ENCODE data around the gene FAM13A. TPM values are rescaled to one million over a fixed set of nuclear protein-coding genes. Genes with fewer than 3 reads are reported as not detected.

The FAM13A gene
- total RNA-seq, 3 donors from 2014 or later: 55.7 to 170 (median 118) TPM

GRCh38 chr4:88810325-88810724, 246.7 kb downstream of the FAM13A start:
- Histone ChIP-seq H3K4me1 (no peaks in the 10 kb centered on the region), H3K27ac (peak overlapping the region in 1 of 2 donors; percentile 15), H3K27me3 (no peaks in the 10 kb centered on the region), H3K9me3 (no peaks in the 10 kb centered on the region), H3K4me3 (no peak overlapping the region), H3K36me3 (no peaks in the 10 kb centered on the region)
- DNase-seq (ENCODE audit: low spot score in 2 of 2): no peak
- intact Hi-C loops (cut with DNase I; ENCODE audit: low total_unique reads): no loop called here
- TF ChIP-seq POLR2A (IDR thresholded peaks at IDR 0.05) (no peak), POLR2AphosphoS5 (IDR thresholded peaks at IDR 0.05) (no peak), CTCF (IDR thresholded peaks at IDR 0.05) (no peak)

GRCh38 chr4:88809576-88810219, 247.3 kb downstream of the FAM13A start:
- Histone ChIP-seq H3K27me3 (no peaks in the 10 kb centered on the region), H3K4me3 (peak overlapping the region in 1 of 3 donors; percentile 1), H3K36me3 (no peaks in the 10 kb centered on the region), H3K4me1 (no peaks in the 10 kb centered on the region), H3K27ac (peak overlapping the region in 1 of 2 donors; percentile 15), H3K9me3 (no peaks in the 10 kb centered on the region)
- no peak for DNase-seq (ENCODE audit: low spot score in 2 of 2)
- intact Hi-C loops (cut with DNase I; ENCODE audit: low total_unique reads): no loop called here
- TF ChIP-seq POLR2AphosphoS5 (IDR thresholded peaks at IDR 0.05) (no peak), POLR2A (IDR thresholded peaks at IDR 0.05) (no peak), CTCF (IDR thresholded peaks at IDR 0.05) (no peak)

- Histone ChIP-seq H3K4me3 (no peak overlapping the region), H3K27me3 (no peaks in the 10 kb centered on the region), H3K4me1 (no peaks in the 10 kb centered on the region), H3K9me3 (no peaks in the 10 kb centered on the region), H3K36me3 (no peaks in the 10 kb centered on the region), H3K27ac (no peak overlapping the region)
- no peak for TF ChIP-seq POLR2AphosphoS5 (IDR thresholded peaks at IDR 0.05)
- TF ChIP-seq POLR2A (IDR thresholded peaks at IDR 0.05): no peak
- no peak for TF ChIP-seq CTCF (IDR thresholded peaks at IDR 0.05)
- intact Hi-C loops (cut with DNase I; ENCODE audit: low total_unique reads): no loop called here
- no peak for DNase-seq (ENCODE audit: low spot score in 2 of 2)
These were observed 247.9 kb downstream of the FAM13A start for GRCh38 chr4:88809101-88809500.

- Histone ChIP-seq H3K4me3 (no peak overlapping the region), H3K27me3 (no peaks in the 10 kb centered on the region), H3K36me3 (no peaks in the 10 kb centered on the region), H3K9me3 (no peaks in the 10 kb centered on the region), H3K27ac (no peak overlapping the region), H3K4me1 (peaks cover 0 to 3% of the 10 kb centered on the region in 2 donors)
- no peak for DNase-seq (ENCODE audit: low spot score in 2 of 2)
- intact Hi-C loops (cut with DNase I; ENCODE audit: low total_unique reads): no loop called here
- no peak for TF ChIP-seq POLR2A (IDR thresholded peaks at IDR 0.05)
- no peak for TF ChIP-seq CTCF (IDR thresholded peaks at IDR 0.05)
- no peak for TF ChIP-seq POLR2AphosphoS5 (IDR thresholded peaks at IDR 0.05)
These were observed 249.5 kb downstream of the FAM13A start for GRCh38 chr4:88807499-88807898.

GRCh38 chr4:88804234-88804633, 252.8 kb downstream of the FAM13A start:
- TF ChIP-seq POLR2AphosphoS5 (IDR thresholded peaks at IDR 0.05) (no peak), CTCF (IDR thresholded peaks at IDR 0.05) (no peak), POLR2A (IDR thresholded peaks at IDR 0.05) (no peak)
- no peaks in the 10 kb centered on the region for H3K9me3 ChIP-seq
- no peak overlapping the region for H3K4me3 ChIP-seq
- H3K27ac ChIP-seq: peak overlapping the region; percentile 76 to 78
- H3K4me1 ChIP-seq: peaks cover 0 to 3% of the 10 kb centered on the region in 2 donors
- no peaks in the 10 kb centered on the region for H3K36me3 ChIP-seq
- intact Hi-C loops (cut with DNase I; ENCODE audit: low total_unique reads): no loop called here
- no peak for DNase-seq (ENCODE audit: low spot score in 2 of 2)
- H3K27me3 ChIP-seq: no peaks in the 10 kb centered on the region

All from breast epithelium (tissue), 4 donors.